Panc1 (cell line): ENCODE data around the gene MTREX. TPM values are rescaled to one million over a fixed set of nuclear protein-coding genes. Genes with fewer than 3 reads are reported as not detected.

Experiments
- ATAC-seq: fragments of 200-7000 bp; cut with Tn5 transposase; 2 replicates; pipeline ENCODE4 v1.9.1; 2020; ENCODE audit warnings: mild to moderate bottlenecking, moderate library complexity
- BruUV-seq: library from RNA; stranded (reverse); fragments of 400-500 nt; replicated peaks from 2 replicates; lab custom pipeline; 2021; lab: Mats Ljungman, UMichigan
- CTCF ChIA-PET: fragments of 300-600 bp; sonication (Branson Sonifier 250); formaldehyde crosslinking; loops from one replicate; lab custom pipeline; 2022; ENCODE audit warnings: antibody characterized with exemption; lab: Charles Lee
- POLR2A ChIA-PET: fragments of 300-600 bp; sonication (Branson Sonifier 250); formaldehyde crosslinking; loops from one replicate; lab custom pipeline; 2022; ENCODE audit warnings: antibody characterized with exemption; lab: Charles Lee
- DNase-seq: peaks from one replicate; pipeline ENCODE4 v3.0.0-alpha.2; 2010; ENCODE audit warnings: low read depth, low spot score
- H3K27ac ChIP-seq: 2 replicates; pipeline ENCODE4 v1.5.1; 2011; ENCODE audit warnings: mild to moderate bottlenecking, low read length, inconsistent platforms
- H3K27me3 ChIP-seq: fragments of 200-500 bp; sonication (Bioruptor generic); 2 replicates; pipeline ENCODE4 v1.6.0; 2014; ENCODE audit warnings: low read length, inconsistent platforms; ENCODE audit not compliant: control insufficient read depth, insufficient read depth
- H3K36me3 ChIP-seq: fragments of 200-500 bp; sonication (Bioruptor generic); 2 replicates; pipeline ENCODE4 v1.5.1; 2014; ENCODE audit warnings: inconsistent platforms, mild to moderate bottlenecking, low read length, moderate library complexity; ENCODE audit not compliant: control insufficient read depth, insufficient read depth
- H3K4me1 ChIP-seq: 2 replicates; pipeline ENCODE4 v1.5.1; 2011; ENCODE audit warnings: inconsistent platforms, mild to moderate bottlenecking, low read length, moderate library complexity; ENCODE audit not compliant: control insufficient read depth, insufficient read depth
- H3K4me3 ChIP-seq, 2 experiments: 2 replicates each; pipeline ENCODE4 v1.5.1; 2011 to 2012; ENCODE audit warnings: low read depth in 2 of 2, low read length in 2 of 2, mild to moderate bottlenecking in 2 of 2, inconsistent platforms in 1 of 2, moderate library complexity in 1 of 2
- H3K9me3 ChIP-seq: fragments of 200-500 bp; sonication (Bioruptor generic); 2 replicates; pipeline ENCODE4 v1.5.1; 2014; ENCODE audit warnings: low read depth, mild to moderate bottlenecking, inconsistent platforms, low read length, moderate library complexity; ENCODE audit not compliant: control insufficient read depth, insufficient read depth
- CTCF ChIP-seq: fragments of 450-650 bp; IDR thresholded peaks from 2 replicates; pipeline ENCODE4 v1.5.1; 2017; ENCODE audit warnings: mild to moderate bottlenecking
- POLR2AphosphoS5 ChIP-seq: IDR thresholded peaks from 2 replicates; pipeline ENCODE4 v1.6.1; 2012; ENCODE audit warnings: mild to moderate bottlenecking, low read depth, low read length, moderate library complexity
- SIN3A ChIP-seq: IDR thresholded peaks from 2 replicates; pipeline ENCODE4 v1.6.1; 2012; ENCODE audit warnings: low read depth, mild to moderate bottlenecking, low read length, moderate library complexity, borderline replicate concordance; ENCODE audit not compliant: insufficient read depth
- TCF7L2 ChIP-seq: IDR thresholded peaks from 2 replicates; pipeline ENCODE4 v1.6.1; 2011; ENCODE audit warnings: mild to moderate bottlenecking, low read depth, low read length, inconsistent platforms
- in situ Hi-C: cut with HindIII; loops from 2 replicates; pipeline ENCODE4 v1.10.0; 2016; ENCODE audit warnings: low sequenced_read_pairs, low pct_unique_long_range_greater_than_20kb
- intact Hi-C: fragments of 100-400 bp; cut with micrococcal nuclease; formaldehyde crosslinking; loops from one replicate; pipeline ENCODE4 v1.10.0; 2022; ENCODE audit not compliant: unreplicated experiment
- total RNA-seq: library from RNA; stranded (reverse); gene quantifications from one replicate; pipeline ENCODE4 v1.2.1, GENCODE V29; 2021; ENCODE audit not compliant: unreplicated experiment
- TF ChIP-seq, protein P1 (sequence below), 2 experiments: IDR thresholded peaks; 2 replicates each; pipeline ENCODE4 v1.6.1; 2011 to 2012; ENCODE audit warnings: low read depth in 2 of 2, control low read depth in 1 of 2, low read length in 1 of 2, mild to moderate bottlenecking in 1 of 2, moderate library complexity in 1 of 2; ENCODE audit not compliant: insufficient read depth in 1 of 2

Gene MTREX
- total RNA-seq, 1 experiment from 2014 or later, result 97.0 TPM

DNA sequence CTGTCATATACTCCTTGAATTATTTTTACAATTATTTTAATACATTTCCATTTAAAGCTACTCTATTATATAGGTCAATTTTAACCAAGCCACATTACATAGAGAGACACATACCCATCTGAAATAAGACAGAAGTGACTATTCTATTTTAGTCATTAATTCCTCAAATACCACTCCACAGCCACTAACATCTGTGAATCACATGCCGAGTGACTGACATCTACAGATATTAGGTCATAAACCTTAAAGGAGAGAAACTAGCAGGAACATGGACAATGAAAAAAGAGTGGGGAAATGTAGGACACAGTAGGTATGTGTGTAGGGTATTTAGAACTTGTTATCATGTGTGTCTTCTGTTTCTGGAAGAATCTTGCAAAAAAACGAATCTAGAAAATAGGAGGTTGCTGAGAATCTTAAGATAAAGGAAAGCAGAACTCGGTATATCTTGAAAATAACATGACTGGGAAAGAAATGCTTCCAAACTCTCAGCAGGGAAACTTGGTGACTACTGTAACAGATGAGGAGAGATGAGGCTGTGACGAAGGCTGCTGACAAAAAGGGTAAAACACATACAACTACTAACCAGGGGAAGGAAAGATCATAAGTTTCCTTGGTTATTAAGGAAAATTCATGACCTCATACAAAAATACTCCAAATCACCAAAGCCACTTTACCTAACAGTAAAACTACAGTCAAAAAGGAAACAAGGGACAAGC is 142.4 kb downstream of the MTREX start:
- Histone ChIP-seq H3K4me1 (no peaks in the 10 kb centered on the region), H3K9me3 (no peaks in the 10 kb centered on the region), H3K4me3 (no peak overlapping the region), H3K36me3 (no peaks in the 10 kb centered on the region), H3K27me3 (no peaks in the 10 kb centered on the region), H3K27ac (no peak overlapping the region)
- ATAC-seq (no peak), DNase-seq (no peak)
- intact Hi-C loops (no loop called here), in situ Hi-C loops (no loop called here)
- ChIA-PET POLR2A (no interaction called here), CTCF (no interaction called here)
- no TSS peak for BruUV-seq
- TF ChIP-seq POLR2AphosphoS5, result no peak

DNA sequence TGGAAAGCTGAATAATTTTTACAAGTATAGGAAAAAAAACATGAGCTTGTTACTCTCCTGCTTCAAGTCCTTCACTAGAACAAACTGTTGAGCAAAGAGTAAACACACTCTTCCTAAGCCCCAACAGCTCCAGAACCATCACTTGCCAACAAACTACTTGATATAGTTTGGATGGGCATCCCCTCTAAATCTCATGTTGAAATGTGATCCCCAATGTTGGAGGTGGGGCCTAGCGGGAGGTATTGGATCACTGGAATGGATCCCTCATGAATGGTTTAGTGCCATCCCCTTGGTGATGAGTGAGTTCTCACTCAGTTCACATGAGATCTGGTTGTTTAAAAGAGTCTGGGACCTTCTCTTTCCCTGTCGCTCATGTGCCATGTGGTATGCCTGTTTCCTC is 144.2 kb downstream of the MTREX start:
- DNase-seq (no peak), ATAC-seq (no peak)
- no peaks in the 10 kb centered on the region for H3K36me3 ChIP-seq
- H3K4me3 ChIP-seq, result no peak overlapping the region
- intact Hi-C loops, result no loop called here
- in situ Hi-C loops, result no loop called here
- ChIA-PET CTCF (no interaction called here), POLR2A (interaction anchor here (0.6 kb wide), 1 partner anchor 235 kb away, joined by 3 read pairs; no protein-coding TSS in a partner anchor)
- no peaks in the 10 kb centered on the region for H3K4me1 ChIP-seq
- no peak overlapping the region for H3K27ac ChIP-seq
- no TSS peak for BruUV-seq
- H3K27me3 ChIP-seq, result no peaks in the 10 kb centered on the region
- no peak for TF ChIP-seq POLR2AphosphoS5
- no peak for TF ChIP-seq TCF7L2
- TF ChIP-seq CTCF, result no peak
- TF ChIP-seq, protein P1, sequence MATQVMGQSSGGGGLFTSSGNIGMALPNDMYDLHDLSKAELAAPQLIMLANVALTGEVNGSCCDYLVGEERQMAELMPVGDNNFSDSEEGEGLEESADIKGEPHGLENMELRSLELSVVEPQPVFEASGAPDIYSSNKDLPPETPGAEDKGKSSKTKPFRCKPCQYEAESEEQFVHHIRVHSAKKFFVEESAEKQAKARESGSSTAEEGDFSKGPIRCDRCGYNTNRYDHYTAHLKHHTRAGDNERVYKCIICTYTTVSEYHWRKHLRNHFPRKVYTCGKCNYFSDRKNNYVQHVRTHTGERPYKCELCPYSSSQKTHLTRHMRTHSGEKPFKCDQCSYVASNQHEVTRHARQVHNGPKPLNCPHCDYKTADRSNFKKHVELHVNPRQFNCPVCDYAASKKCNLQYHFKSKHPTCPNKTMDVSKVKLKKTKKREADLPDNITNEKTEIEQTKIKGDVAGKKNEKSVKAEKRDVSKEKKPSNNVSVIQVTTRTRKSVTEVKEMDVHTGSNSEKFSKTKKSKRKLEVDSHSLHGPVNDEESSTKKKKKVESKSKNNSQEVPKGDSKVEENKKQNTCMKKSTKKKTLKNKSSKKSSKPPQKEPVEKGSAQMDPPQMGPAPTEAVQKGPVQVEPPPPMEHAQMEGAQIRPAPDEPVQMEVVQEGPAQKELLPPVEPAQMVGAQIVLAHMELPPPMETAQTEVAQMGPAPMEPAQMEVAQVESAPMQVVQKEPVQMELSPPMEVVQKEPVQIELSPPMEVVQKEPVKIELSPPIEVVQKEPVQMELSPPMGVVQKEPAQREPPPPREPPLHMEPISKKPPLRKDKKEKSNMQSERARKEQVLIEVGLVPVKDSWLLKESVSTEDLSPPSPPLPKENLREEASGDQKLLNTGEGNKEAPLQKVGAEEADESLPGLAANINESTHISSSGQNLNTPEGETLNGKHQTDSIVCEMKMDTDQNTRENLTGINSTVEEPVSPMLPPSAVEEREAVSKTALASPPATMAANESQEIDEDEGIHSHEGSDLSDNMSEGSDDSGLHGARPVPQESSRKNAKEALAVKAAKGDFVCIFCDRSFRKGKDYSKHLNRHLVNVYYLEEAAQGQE (IDR thresholded peaks at IDR 0.05; ENCODE audit: insufficient read depth in 1 of 2, low read depth in 2 of 2, low read length in 1 of 2), result no peak
- no peak for TF ChIP-seq SIN3A
- no peaks in the 10 kb centered on the region for H3K9me3 ChIP-seq

DNA sequence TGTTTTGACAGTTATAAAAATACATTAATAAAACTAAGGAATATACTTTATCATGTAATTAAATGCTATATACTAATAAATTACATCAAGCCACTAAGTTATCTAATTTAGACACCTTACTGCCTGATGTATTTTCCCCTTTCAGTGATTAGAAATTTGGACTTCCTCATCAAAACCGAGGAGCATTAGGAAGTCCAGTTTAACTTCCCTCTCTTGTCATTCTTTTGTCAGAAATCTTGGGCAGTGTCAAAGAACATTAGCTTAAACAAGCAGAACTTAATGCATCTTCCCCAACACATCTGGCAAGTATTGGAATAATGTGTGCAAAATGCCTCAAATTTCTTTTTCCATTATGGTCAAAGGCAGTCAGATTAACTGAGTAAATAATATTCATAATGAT is 145.4 kb downstream of the MTREX start:
- no peak for DNase-seq
- no peak overlapping the region for H3K4me3 ChIP-seq
- H3K27me3 ChIP-seq, result no peaks in the 10 kb centered on the region
- no peaks in the 10 kb centered on the region for H3K4me1 ChIP-seq
- ChIA-PET CTCF (no interaction called here), POLR2A (no interaction called here)
- intact Hi-C loops (no loop called here), in situ Hi-C loops (no loop called here)
- H3K36me3 ChIP-seq, result no peaks in the 10 kb centered on the region
- BruUV-seq, result no TSS peak
- no peaks in the 10 kb centered on the region for H3K9me3 ChIP-seq
- no peak for ATAC-seq
- no peak overlapping the region for H3K27ac ChIP-seq
- TF ChIP-seq POLR2AphosphoS5, result no peak
- TF ChIP-seq, protein P1 (IDR thresholded peaks at IDR 0.05; ENCODE audit: insufficient read depth in 1 of 2, low read depth in 2 of 2, low read length in 1 of 2), result no peak
- TF ChIP-seq CTCF, result no peak
- TF ChIP-seq SIN3A, result no peak
- TF ChIP-seq TCF7L2, result no peak
